ENCODE data around the gene SPATA33. TPM values are rescaled to one million over a fixed set of nuclear protein-coding genes. Genes with fewer than 3 reads are reported as not detected.

The SPATA33 gene
- total RNA-seq, 1 experiment from 2014 or later = 19.7 TPM

DNA sequence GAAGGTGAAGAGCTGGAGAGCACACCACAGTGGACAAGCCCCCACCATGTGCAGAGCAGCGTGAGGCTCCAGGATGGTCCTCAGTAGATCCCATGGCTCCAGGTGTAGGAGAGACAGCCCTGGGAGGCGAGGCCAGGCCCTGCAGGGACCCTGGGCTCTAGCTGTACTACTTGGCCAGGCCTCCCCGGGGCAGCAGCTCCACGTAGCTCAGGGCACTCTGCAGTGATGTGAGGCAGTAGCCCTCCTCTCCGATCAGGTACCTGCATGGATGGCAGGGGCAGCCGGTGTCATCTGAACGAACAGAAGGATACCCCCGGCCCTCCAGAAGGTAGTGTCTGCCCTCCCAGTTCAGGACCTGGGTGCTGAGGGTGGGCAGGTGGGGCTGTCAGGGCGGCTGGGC lies 50.1 kb downstream of the SPATA33 start:
- no TSS peak for BruUV-seq (replicated peaks)
- Mint-ChIP-seq H3K4me3 (ENCODE audit: unreplicated experiment) (no peak overlapping the region), H3K9me3 (ENCODE audit: unreplicated experiment) (no peaks in the 10 kb centered on the region), H3K27me3 (ENCODE audit: insufficient read depth, unreplicated experiment) (no peaks in the 10 kb centered on the region), H3K4me1 (ENCODE audit: low read depth, unreplicated experiment) (no peaks in the 10 kb centered on the region), H3K27ac (ENCODE audit: unreplicated experiment) (no peak overlapping the region), H3K36me3 (ENCODE audit: insufficient read depth, unreplicated experiment) (no peaks in the 10 kb centered on the region)
- Histone ChIP-seq H3K36me3 (ENCODE audit: control insufficient read depth, insufficient read depth, low read length) (no peaks in the 10 kb centered on the region), H3K27me3 (replicated peaks; ENCODE audit: control insufficient read depth, insufficient read depth, low read length) (no peaks in the 10 kb centered on the region), H3K4me3 (ENCODE audit: low read depth, low read length) (no peak overlapping the region), H3K9me3 (no peaks in the 10 kb centered on the region), H3K4me1 (0 out of 2 replicates have a peak, but pooled peaks cover 2% of the 10 kb centered on the region)
- TF ChIP-seq, protein P1, sequence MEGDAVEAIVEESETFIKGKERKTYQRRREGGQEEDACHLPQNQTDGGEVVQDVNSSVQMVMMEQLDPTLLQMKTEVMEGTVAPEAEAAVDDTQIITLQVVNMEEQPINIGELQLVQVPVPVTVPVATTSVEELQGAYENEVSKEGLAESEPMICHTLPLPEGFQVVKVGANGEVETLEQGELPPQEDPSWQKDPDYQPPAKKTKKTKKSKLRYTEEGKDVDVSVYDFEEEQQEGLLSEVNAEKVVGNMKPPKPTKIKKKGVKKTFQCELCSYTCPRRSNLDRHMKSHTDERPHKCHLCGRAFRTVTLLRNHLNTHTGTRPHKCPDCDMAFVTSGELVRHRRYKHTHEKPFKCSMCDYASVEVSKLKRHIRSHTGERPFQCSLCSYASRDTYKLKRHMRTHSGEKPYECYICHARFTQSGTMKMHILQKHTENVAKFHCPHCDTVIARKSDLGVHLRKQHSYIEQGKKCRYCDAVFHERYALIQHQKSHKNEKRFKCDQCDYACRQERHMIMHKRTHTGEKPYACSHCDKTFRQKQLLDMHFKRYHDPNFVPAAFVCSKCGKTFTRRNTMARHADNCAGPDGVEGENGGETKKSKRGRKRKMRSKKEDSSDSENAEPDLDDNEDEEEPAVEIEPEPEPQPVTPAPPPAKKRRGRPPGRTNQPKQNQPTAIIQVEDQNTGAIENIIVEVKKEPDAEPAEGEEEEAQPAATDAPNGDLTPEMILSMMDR (IDR thresholded peaks at IDR 0.05; ENCODE audit: insufficient read depth in 1 of 2, low read depth in 1 of 2, low read length in 1 of 2, severe bottlenecking in 1 of 2, unreplicated experiment in 1 of 2) = no peak
- no peak for DNase-seq
- ChIA-PET POLR2A (no interaction called here), CTCF (no interaction called here)
- intact Hi-C loops (cut with micrococcal nuclease; ENCODE audit: unreplicated experiment) = no loop called here

DNA sequence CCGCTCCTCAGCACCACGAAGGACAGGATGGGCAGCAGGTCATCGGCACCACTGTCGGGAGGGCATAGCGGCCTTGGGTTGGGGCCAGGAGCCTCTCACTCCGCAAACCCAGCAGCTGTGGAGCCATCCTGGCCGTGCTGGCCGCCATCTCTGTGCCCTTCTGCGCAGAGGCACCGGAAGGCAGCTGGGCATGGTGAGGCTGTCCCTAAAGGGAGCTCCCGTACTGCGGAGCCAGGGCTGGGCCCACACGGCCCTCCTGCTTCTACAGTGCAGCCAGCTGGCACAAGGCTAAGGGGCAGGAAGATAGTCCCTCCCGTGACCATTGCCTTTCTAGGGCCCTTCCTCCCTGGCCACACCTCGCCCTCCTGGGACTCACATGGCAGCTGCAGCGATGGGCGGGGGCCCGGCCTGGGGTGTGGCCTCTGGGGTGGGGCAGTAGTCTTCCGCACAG lies 50.9 kb downstream of the SPATA33 start:
- CTCF ChIA-PET = no interaction called here
- H3K27me3 Mint-ChIP-seq (ENCODE audit: insufficient read depth, unreplicated experiment) = no peaks in the 10 kb centered on the region

DNA sequence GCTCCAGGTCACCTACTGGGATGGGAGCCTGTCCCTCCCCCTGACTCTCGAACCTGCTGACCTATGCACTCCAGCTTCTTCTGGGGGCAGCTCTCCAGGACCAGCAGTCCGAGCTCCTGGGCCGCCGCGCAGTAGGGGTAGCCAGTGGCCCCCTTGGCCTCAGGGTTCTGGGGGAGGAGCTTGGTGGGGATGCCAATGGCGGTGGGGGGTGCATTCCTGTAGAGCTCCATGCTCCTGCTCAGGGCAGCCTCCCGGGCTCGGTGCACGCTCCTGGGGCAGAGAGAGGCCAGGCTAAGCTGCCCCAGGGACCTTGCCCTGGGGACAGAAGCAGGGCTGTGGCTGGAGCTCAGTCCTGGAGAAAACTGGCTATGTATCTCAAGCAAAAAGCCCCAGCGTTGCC lies 51.5 kb downstream of the SPATA33 start:
- CTCF ChIA-PET = interaction anchor here (2.5 kb wide), 1 partner anchor 9 kb away, joined by 14 read pairs; no protein-coding TSS in a partner anchor
- Mint-ChIP-seq H3K27me3 (ENCODE audit: insufficient read depth, unreplicated experiment) (no peaks in the 10 kb centered on the region), H3K9me3 (ENCODE audit: unreplicated experiment) (no peaks in the 10 kb centered on the region), H3K4me1 (ENCODE audit: low read depth, unreplicated experiment) (no peaks in the 10 kb centered on the region), H3K27ac (ENCODE audit: unreplicated experiment) (no peak overlapping the region), H3K4me3 (ENCODE audit: unreplicated experiment) (no peak overlapping the region), H3K36me3 (ENCODE audit: insufficient read depth, unreplicated experiment) (no peaks in the 10 kb centered on the region)
- no TSS peak for BruUV-seq (replicated peaks)
- no peak for DNase-seq
- POLR2A ChIA-PET = no interaction called here
- Histone ChIP-seq H3K27me3 (replicated peaks; ENCODE audit: control insufficient read depth, insufficient read depth, low read length) (no peaks in the 10 kb centered on the region), H3K4me3 (ENCODE audit: low read depth, low read length) (no peak overlapping the region), H3K9me3 (no peaks in the 10 kb centered on the region), H3K36me3 (ENCODE audit: control insufficient read depth, insufficient read depth, low read length) (no peaks in the 10 kb centered on the region), H3K4me1 (peaks cover 6% of the 10 kb centered on the region; the same call in 1 of the 2 replicates)
- intact Hi-C loops (cut with micrococcal nuclease; ENCODE audit: unreplicated experiment) = no loop called here
- TF ChIP-seq, protein P1 (IDR thresholded peaks at IDR 0.05; ENCODE audit: insufficient read depth in 1 of 2, low read depth in 1 of 2, low read length in 1 of 2, severe bottlenecking in 1 of 2, unreplicated experiment in 1 of 2) = no peak

More for the DNA sequence above, 50.9 kb downstream of the SPATA33 start:
- no peaks in the 10 kb centered on the region for H3K9me3 Mint-ChIP-seq (ENCODE audit: unreplicated experiment)
- POLR2A ChIA-PET = no interaction called here
- H3K4me1 Mint-ChIP-seq (ENCODE audit: low read depth, unreplicated experiment) = no peaks in the 10 kb centered on the region
- Histone ChIP-seq H3K9me3 (no peaks in the 10 kb centered on the region), H3K4me1 (peaks cover 6% of the 10 kb centered on the region; the same call in 1 of the 2 replicates), H3K36me3 (ENCODE audit: control insufficient read depth, insufficient read depth, low read length) (no peaks in the 10 kb centered on the region), H3K27me3 (replicated peaks; ENCODE audit: control insufficient read depth, insufficient read depth, low read length) (no peaks in the 10 kb centered on the region), H3K4me3 (ENCODE audit: low read depth, low read length) (no peak overlapping the region)
- H3K36me3 Mint-ChIP-seq (ENCODE audit: insufficient read depth, unreplicated experiment) = no peaks in the 10 kb centered on the region
- TF ChIP-seq, protein P1 (IDR thresholded peaks at IDR 0.05; ENCODE audit: insufficient read depth in 1 of 2, low read depth in 1 of 2, low read length in 1 of 2, severe bottlenecking in 1 of 2, unreplicated experiment in 1 of 2) = no peak
- no peak for DNase-seq
- no peak overlapping the region for H3K27ac Mint-ChIP-seq (ENCODE audit: unreplicated experiment)
- no peak overlapping the region for H3K4me3 Mint-ChIP-seq (ENCODE audit: unreplicated experiment)
- BruUV-seq (replicated peaks) = no TSS peak
- intact Hi-C loops (cut with micrococcal nuclease; ENCODE audit: unreplicated experiment) = no loop called here
